WTC11 (cell line): Measurements from ENCODE around the gene COX7A2. TPM values are rescaled to one million over a fixed set of nuclear protein-coding genes. Genes with fewer than 3 reads are reported as not detected.

Experiments
- ATAC-seq: fragments of 200-7000 bp; cut with Tn5 transposase; 2 replicates; pipeline ENCODE4 v1.10.0; 2021; ENCODE audit warnings: mild to moderate bottlenecking, moderate library complexity
- CTCF ChIA-PET: fragments of 300-600 bp; sonication (Branson Sonifier 250); formaldehyde crosslinking; loops from one replicate; lab custom pipeline; 2021; ENCODE audit warnings: antibody characterized with exemption; lab: Charles Lee
- POLR2A ChIA-PET: fragments of 350-600 bp; sonication (Branson Sonifier 250); formaldehyde crosslinking; loops from one replicate; lab custom pipeline; 2021; ENCODE audit warnings: antibody characterized with exemption; lab: Charles Lee
- DNase-seq: peaks from one replicate; pipeline ENCODE4 v3.0.0; 2021; ENCODE audit warnings: low spot score
- H3K27ac Mint-ChIP-seq: 2 replicates; pipeline ENCODE4 v1.8.0; 2021; ENCODE audit warnings: mixed read lengths
- H3K27me3 Mint-ChIP-seq: 2 replicates; pipeline ENCODE4 v1.8.0; 2021; ENCODE audit warnings: low read depth, mild to moderate bottlenecking, moderate library complexity, mixed read lengths
- H3K36me3 Mint-ChIP-seq: 2 replicates; pipeline ENCODE4 v1.8.0; 2021; ENCODE audit warnings: mixed read lengths
- H3K4me1 Mint-ChIP-seq: 2 replicates; pipeline ENCODE4 v1.8.0; 2022; ENCODE audit warnings: mixed read lengths
- H3K4me3 Mint-ChIP-seq: 2 replicates; pipeline ENCODE4 v1.8.0; 2021; ENCODE audit warnings: mild to moderate bottlenecking, moderate library complexity, mixed read lengths
- H3K9me3 Mint-ChIP-seq: 2 replicates; pipeline ENCODE4 v1.8.0; 2021; ENCODE audit warnings: mixed read lengths
- CBFB ChIP-seq: sonication (generic); formaldehyde crosslinking; IDR thresholded peaks from 2 replicates; pipeline ENCODE4 v1.8.1; 2022; ENCODE audit warnings: mild to moderate bottlenecking, low read depth, missing genetic modification reagents
- EMX1 ChIP-seq: fragments of 250-450 bp; sonication (Bioruptor Pico); IDR thresholded peaks from 2 replicates; pipeline ENCODE4 v1.8.0; 2021; ENCODE audit warnings: mild to moderate bottlenecking
- GABPB1 ChIP-seq: sonication (generic); formaldehyde crosslinking; IDR thresholded peaks from 2 replicates; pipeline ENCODE4 v1.8.1; 2023; ENCODE audit warnings: mild to moderate bottlenecking, missing genetic modification reagents
- MYBL2 ChIP-seq: sonication (generic); formaldehyde crosslinking; IDR thresholded peaks from 2 replicates; pipeline ENCODE4 v1.8.1; 2023; ENCODE audit warnings: mild to moderate bottlenecking, moderate library complexity, missing genetic modification reagents
- OVOL2 ChIP-seq: fragments of 250-450 bp; sonication (Bioruptor Pico); IDR thresholded peaks from 2 replicates; pipeline ENCODE4 v1.9.0; 2021; ENCODE audit warnings: mild to moderate bottlenecking, borderline replicate concordance
- SMAD4 ChIP-seq: sonication (generic); formaldehyde crosslinking; IDR thresholded peaks from 2 replicates; pipeline ENCODE4 v1.8.0; 2022; ENCODE audit warnings: mild to moderate bottlenecking, missing genetic modification reagents
- TCF7 ChIP-seq: sonication (generic); formaldehyde crosslinking; IDR thresholded peaks from 2 replicates; pipeline ENCODE4 v1.8.0; 2022; ENCODE audit warnings: mild to moderate bottlenecking, low read depth, missing genetic modification reagents, moderate library complexity
- TP53 ChIP-seq: sonication (generic); formaldehyde crosslinking; IDR thresholded peaks from 2 replicates; pipeline ENCODE4 v1.8.1; 2023; ENCODE audit warnings: mild to moderate bottlenecking, missing genetic modification reagents
- ZBTB21 ChIP-seq: sonication (generic); formaldehyde crosslinking; IDR thresholded peaks from 2 replicates; pipeline ENCODE4 v1.8.1; 2023; ENCODE audit warnings: mild to moderate bottlenecking, missing genetic modification reagents, borderline replicate concordance
- ZNF423 ChIP-seq: fragments of 250-450 bp; sonication (Bioruptor Pico); IDR thresholded peaks from 2 replicates; pipeline ENCODE4 v2.1.2; 2022; ENCODE audit warnings: mild to moderate bottlenecking, moderate library complexity
- total RNA-seq: library from RNA; stranded (reverse); gene quantifications from 3 replicates; pipeline ENCODE4 v1.2.3, GENCODE V29; 2021
- TF ChIP-seq, protein P1 (sequence below): sonication (generic); formaldehyde crosslinking; IDR thresholded peaks from 2 replicates; pipeline ENCODE4 v1.8.1; 2023; ENCODE audit warnings: mild to moderate bottlenecking, missing genetic modification reagents, moderate library complexity
- TF ChIP-seq, protein P2 (sequence below): sonication (generic); formaldehyde crosslinking; IDR thresholded peaks from 2 replicates; pipeline ENCODE4 v1.8.1; 2023; ENCODE audit warnings: mild to moderate bottlenecking, moderate library complexity, missing genetic modification reagents
- TF ChIP-seq, protein P3 (sequence below): fragments of 200-600 bp; IDR thresholded peaks from 2 replicates; pipeline ENCODE4 v1.8.0; 2022; ENCODE audit warnings: antibody characterized with exemption
- TF ChIP-seq, protein P4 (sequence below): sonication (generic); formaldehyde crosslinking; IDR thresholded peaks from 2 replicates; pipeline ENCODE4 v1.8.0; 2023; ENCODE audit warnings: missing genetic modification reagents, mild to moderate bottlenecking, borderline replicate concordance
- TF ChIP-seq, protein P5 (sequence below): fragments of 250-450 bp; sonication (Bioruptor Pico); IDR thresholded peaks from 2 replicates; pipeline ENCODE4 v1.8.0; 2021; ENCODE audit warnings: mild to moderate bottlenecking
- TF ChIP-seq, protein P6 (sequence below): sonication (generic); formaldehyde crosslinking; IDR thresholded peaks from 2 replicates; pipeline ENCODE4 v1.8.1; 2023; ENCODE audit warnings: mild to moderate bottlenecking, missing genetic modification reagents
- TF ChIP-seq, protein P7 (sequence below): sonication (generic); formaldehyde crosslinking; IDR thresholded peaks from 2 replicates; pipeline ENCODE4 v1.8.0; 2022; ENCODE audit warnings: mild to moderate bottlenecking, missing genetic modification reagents
- TF ChIP-seq, protein P8 (sequence below): sonication (generic); formaldehyde crosslinking; IDR thresholded peaks from 2 replicates; pipeline ENCODE4 v1.8.1; 2023; ENCODE audit warnings: mild to moderate bottlenecking, missing genetic modification reagents, moderate library complexity

The COX7A2 gene
- total RNA-seq, 1 experiment from 2014 or later, result 472 TPM

DNA sequence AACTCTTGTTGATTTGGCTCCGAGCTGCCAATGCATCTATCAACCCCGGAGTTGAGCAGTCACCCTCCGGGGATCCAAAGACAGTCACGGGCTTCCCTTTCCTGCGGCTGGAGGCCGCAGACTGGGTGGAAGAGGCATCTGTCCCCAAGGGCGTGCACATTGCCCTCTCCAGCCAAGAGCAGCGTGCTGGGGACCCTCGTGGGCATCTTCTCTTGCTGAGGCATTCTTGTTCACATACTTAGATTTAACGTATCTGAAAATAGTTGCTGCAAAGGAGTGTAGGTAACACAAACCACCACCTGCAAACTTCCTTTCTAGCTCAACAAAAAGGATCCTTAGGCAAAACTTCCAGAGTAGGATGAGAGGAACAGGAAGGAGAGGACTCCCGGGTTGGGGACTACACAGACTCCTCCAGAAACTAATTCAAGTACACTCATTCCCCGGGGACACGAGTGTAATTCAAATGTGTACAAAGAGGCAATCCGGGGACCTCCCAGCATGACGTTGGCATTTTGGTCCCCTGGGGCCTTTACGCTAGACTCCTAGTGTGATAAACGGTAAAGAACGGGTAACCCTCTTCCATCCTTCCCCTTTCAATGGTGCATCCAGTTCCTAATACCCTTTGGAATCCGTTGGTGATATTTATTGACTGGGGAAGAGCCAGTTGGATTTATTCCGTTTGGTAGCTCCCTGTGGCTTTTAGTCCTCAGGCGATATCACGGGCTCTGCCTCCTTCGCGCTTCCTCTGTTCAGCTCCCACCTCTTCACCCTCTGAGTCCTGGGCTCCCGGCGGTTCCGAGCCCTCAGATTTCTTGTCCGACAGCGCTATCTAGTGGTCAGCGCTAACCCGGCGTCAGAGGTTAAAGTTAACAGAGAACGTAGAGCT lies 35.1 kb downstream of the COX7A2 start:
- TF ChIP-seq TCF7 (no peak), GABPB1 (CRISPR knock-in tag) (no peak), CBFB (CRISPR knock-in tag) (no peak), ZNF423 (CRISPR knock-in tag) (peak; percentile 70), OVOL2 (no peak), TP53 (CRISPR knock-in tag) (no peak)
- TF ChIP-seq, protein P1, sequence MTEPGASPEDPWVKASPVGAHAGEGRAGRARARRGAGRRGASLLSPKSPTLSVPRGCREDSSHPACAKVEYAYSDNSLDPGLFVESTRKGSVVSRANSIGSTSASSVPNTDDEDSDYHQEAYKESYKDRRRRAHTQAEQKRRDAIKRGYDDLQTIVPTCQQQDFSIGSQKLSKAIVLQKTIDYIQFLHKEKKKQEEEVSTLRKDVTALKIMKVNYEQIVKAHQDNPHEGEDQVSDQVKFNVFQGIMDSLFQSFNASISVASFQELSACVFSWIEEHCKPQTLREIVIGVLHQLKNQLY, result no peak
- TF ChIP-seq, protein P2, sequence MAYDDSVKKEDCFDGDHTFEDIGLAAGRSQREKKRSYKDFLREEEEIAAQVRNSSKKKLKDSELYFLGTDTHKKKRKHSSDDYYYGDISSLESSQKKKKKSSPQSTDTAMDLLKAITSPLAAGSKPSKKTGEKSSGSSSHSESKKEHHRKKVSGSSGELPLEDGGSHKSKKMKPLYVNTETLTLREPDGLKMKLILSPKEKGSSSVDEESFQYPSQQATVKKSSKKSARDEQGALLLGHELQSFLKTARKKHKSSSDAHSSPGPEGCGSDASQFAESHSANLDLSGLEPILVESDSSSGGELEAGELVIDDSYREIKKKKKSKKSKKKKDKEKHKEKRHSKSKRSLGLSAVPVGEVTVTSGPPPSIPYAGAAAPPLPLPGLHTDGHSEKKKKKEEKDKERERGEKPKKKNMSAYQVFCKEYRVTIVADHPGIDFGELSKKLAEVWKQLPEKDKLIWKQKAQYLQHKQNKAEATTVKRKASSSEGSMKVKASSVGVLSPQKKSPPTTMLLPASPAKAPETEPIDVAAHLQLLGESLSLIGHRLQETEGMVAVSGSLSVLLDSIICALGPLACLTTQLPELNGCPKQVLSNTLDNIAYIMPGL, result 0 out of 2 replicates have a peak, but pooled peaks have one; percentile 41
- TF ChIP-seq, protein P3, sequence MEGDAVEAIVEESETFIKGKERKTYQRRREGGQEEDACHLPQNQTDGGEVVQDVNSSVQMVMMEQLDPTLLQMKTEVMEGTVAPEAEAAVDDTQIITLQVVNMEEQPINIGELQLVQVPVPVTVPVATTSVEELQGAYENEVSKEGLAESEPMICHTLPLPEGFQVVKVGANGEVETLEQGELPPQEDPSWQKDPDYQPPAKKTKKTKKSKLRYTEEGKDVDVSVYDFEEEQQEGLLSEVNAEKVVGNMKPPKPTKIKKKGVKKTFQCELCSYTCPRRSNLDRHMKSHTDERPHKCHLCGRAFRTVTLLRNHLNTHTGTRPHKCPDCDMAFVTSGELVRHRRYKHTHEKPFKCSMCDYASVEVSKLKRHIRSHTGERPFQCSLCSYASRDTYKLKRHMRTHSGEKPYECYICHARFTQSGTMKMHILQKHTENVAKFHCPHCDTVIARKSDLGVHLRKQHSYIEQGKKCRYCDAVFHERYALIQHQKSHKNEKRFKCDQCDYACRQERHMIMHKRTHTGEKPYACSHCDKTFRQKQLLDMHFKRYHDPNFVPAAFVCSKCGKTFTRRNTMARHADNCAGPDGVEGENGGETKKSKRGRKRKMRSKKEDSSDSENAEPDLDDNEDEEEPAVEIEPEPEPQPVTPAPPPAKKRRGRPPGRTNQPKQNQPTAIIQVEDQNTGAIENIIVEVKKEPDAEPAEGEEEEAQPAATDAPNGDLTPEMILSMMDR, result peak; percentile 72
- TF ChIP-seq, protein P4, sequence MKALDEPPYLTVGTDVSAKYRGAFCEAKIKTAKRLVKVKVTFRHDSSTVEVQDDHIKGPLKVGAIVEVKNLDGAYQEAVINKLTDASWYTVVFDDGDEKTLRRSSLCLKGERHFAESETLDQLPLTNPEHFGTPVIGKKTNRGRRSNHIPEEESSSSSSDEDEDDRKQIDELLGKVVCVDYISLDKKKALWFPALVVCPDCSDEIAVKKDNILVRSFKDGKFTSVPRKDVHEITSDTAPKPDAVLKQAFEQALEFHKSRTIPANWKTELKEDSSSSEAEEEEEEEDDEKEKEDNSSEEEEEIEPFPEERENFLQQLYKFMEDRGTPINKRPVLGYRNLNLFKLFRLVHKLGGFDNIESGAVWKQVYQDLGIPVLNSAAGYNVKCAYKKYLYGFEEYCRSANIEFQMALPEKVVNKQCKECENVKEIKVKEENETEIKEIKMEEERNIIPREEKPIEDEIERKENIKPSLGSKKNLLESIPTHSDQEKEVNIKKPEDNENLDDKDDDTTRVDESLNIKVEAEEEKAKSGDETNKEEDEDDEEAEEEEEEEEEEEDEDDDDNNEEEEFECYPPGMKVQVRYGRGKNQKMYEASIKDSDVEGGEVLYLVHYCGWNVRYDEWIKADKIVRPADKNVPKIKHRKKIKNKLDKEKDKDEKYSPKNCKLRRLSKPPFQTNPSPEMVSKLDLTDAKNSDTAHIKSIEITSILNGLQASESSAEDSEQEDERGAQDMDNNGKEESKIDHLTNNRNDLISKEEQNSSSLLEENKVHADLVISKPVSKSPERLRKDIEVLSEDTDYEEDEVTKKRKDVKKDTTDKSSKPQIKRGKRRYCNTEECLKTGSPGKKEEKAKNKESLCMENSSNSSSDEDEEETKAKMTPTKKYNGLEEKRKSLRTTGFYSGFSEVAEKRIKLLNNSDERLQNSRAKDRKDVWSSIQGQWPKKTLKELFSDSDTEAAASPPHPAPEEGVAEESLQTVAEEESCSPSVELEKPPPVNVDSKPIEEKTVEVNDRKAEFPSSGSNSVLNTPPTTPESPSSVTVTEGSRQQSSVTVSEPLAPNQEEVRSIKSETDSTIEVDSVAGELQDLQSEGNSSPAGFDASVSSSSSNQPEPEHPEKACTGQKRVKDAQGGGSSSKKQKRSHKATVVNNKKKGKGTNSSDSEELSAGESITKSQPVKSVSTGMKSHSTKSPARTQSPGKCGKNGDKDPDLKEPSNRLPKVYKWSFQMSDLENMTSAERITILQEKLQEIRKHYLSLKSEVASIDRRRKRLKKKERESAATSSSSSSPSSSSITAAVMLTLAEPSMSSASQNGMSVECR (CRISPR knock-in tag), result no peak
- TF ChIP-seq, protein P5, sequence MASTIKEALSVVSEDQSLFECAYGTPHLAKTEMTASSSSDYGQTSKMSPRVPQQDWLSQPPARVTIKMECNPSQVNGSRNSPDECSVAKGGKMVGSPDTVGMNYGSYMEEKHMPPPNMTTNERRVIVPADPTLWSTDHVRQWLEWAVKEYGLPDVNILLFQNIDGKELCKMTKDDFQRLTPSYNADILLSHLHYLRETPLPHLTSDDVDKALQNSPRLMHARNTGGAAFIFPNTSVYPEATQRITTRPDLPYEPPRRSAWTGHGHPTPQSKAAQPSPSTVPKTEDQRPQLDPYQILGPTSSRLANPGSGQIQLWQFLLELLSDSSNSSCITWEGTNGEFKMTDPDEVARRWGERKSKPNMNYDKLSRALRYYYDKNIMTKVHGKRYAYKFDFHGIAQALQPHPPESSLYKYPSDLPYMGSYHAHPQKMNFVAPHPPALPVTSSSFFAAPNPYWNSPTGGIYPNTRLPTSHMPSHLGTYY (CRISPR knock-in tag), result no peak
- peak overlapping the region; percentile 85 for H3K4me3 Mint-ChIP-seq
- peak; percentile 90 for DNase-seq
- CTCF ChIA-PET, result interaction anchor here (0.5 to 3.2 kb wide), 92 partner anchors 9 to 1606 kb away, joined by 3 to 23 read pairs (median 4); partner anchors contain the start of gene COX7A2
- no peaks in the 10 kb centered on the region for H3K9me3 Mint-ChIP-seq
- H3K36me3 Mint-ChIP-seq, result no peaks in the 10 kb centered on the region
- peaks cover 79% of the 10 kb centered on the region for H3K4me1 Mint-ChIP-seq
- no peak overlapping the region for H3K27ac Mint-ChIP-seq
- ATAC-seq, result peak; percentile 38
- POLR2A ChIA-PET, result no interaction called here
- H3K27me3 Mint-ChIP-seq, result peaks cover 65% of the 10 kb centered on the region

DNA sequence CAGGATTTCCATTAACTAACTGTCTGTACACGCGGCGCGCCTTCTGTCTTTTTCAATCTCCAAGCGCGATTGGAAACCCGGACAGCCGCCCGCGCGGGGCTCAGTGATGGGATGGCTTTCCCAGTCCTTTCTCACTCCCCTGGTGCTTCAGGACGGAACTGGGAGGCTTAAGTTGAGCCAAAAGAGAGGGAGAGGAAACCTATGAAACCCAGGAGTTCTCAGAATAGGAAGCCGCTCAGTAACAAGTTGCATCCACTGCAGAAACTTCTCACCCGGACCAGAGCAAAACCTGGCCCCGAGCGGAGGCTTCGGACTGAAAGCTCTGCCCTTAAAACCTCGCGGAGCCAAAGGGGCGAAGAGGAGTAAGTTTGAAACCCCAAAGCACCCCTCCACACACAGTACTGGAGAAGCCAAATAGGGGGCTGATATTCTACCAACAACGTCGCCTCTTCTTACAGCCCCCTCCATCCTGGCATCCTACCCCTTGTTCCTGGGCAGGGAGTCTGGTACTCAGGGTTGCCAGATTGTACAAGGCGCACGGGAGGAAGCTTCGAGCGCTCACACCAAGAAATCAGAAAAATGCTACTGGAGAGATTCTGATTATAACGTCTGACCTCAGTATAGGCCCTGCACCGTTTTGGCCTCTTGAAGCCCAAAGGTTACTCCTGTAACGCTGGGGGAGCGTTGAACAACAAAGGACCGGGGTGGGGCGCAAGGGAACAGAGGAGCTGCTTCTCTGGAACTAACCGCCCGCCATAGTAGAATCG lies 36.8 kb downstream of the COX7A2 start:
- ATAC-seq (peak; percentile 0; the same call in 1 of the 2 replicates), DNase-seq (peak; percentile 29)
- H3K36me3 Mint-ChIP-seq, result no peaks in the 10 kb centered on the region
- CTCF ChIA-PET, result interaction anchor here (0.6 to 3.0 kb wide), 6 partner anchors 37 to 1756 kb away, joined by 3 to 18 read pairs (median 4); partner anchors contain the start of gene COX7A2
- peaks cover 83% of the 10 kb centered on the region for H3K27me3 Mint-ChIP-seq
- H3K27ac Mint-ChIP-seq, result no peak overlapping the region
- no peaks in the 10 kb centered on the region for H3K9me3 Mint-ChIP-seq
- peak overlapping the region; percentile 85 for H3K4me3 Mint-ChIP-seq
- POLR2A ChIA-PET, result no interaction called here
- H3K4me1 Mint-ChIP-seq, result peaks cover 70% of the 10 kb centered on the region
- TF ChIP-seq ZBTB21 (CRISPR knock-in tag) (no peak), MYBL2 (CRISPR knock-in tag) (no peak), SMAD4 (CRISPR knock-in tag) (no peak), TCF7 (no peak), EMX1 (CRISPR knock-in tag) (no peak)
- TF ChIP-seq, protein P6, sequence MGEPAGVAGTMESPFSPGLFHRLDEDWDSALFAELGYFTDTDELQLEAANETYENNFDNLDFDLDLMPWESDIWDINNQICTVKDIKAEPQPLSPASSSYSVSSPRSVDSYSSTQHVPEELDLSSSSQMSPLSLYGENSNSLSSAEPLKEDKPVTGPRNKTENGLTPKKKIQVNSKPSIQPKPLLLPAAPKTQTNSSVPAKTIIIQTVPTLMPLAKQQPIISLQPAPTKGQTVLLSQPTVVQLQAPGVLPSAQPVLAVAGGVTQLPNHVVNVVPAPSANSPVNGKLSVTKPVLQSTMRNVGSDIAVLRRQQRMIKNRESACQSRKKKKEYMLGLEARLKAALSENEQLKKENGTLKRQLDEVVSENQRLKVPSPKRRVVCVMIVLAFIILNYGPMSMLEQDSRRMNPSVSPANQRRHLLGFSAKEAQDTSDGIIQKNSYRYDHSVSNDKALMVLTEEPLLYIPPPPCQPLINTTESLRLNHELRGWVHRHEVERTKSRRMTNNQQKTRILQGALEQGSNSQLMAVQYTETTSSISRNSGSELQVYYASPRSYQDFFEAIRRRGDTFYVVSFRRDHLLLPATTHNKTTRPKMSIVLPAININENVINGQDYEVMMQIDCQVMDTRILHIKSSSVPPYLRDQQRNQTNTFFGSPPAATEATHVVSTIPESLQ (CRISPR knock-in tag), result no peak
- TF ChIP-seq, protein P7, sequence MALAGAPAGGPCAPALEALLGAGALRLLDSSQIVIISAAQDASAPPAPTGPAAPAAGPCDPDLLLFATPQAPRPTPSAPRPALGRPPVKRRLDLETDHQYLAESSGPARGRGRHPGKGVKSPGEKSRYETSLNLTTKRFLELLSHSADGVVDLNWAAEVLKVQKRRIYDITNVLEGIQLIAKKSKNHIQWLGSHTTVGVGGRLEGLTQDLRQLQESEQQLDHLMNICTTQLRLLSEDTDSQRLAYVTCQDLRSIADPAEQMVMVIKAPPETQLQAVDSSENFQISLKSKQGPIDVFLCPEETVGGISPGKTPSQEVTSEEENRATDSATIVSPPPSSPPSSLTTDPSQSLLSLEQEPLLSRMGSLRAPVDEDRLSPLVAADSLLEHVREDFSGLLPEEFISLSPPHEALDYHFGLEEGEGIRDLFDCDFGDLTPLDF, result no peak
- TF ChIP-seq, protein P8, sequence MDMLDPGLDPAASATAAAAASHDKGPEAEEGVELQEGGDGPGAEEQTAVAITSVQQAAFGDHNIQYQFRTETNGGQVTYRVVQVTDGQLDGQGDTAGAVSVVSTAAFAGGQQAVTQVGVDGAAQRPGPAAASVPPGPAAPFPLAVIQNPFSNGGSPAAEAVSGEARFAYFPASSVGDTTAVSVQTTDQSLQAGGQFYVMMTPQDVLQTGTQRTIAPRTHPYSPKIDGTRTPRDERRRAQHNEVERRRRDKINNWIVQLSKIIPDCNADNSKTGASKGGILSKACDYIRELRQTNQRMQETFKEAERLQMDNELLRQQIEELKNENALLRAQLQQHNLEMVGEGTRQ (CRISPR knock-in tag), result no peak
